Activated CD8-positive, alpha-beta memory T cell treated with anti-CD3 and anti-CD28 coated beads, Interleukin-2, amount 50 U/mL, for 24 hours (primary cell): ENCODE data around the gene DTNB.
A peak's percentile ranks its signal among the peaks of the same experiment; 100 is the strongest.

Experiments used
- DNase-seq: peaks from one replicate; pipeline ENCODE4 v3.0.0-alpha.2; 2020; ENCODE audit errors: extremely low read depth

Gene DTNB

GRCh38 chr2:25342372-25343186 is 330.8 kb downstream of the DTNB start:
- DNase-seq, result peak; percentile 56

- no peak for DNase-seq
Observed at GRCh38 chr2:25341753-25342371, 331.5 kb downstream of the DTNB start, which contains the start of gene DNMT3A. TSS of gene DNMT3A (minus strand) at chr2:25341925. CDS start at chr2:25313984, 27,941 bp downstream.

GRCh38 chr2:25341011-25341727 is 332.2 kb downstream of the DTNB start:
- DNase-seq, result no peak

- no peak for DNase-seq
Observed at GRCh38 chr2:25340181-25340921, 333.0 kb downstream of the DTNB start.

- no peak for DNase-seq
Observed at GRCh38 chr2:25339791-25340180, 333.6 kb downstream of the DTNB start.

- DNase-seq, result no peak
Observed at GRCh38 chr2:25339211-25339674, 334.1 kb downstream of the DTNB start.

- no peak for DNase-seq
Observed at GRCh38 chr2:25338401-25338800, 335.0 kb downstream of the DTNB start.

GRCh38 chr2:25337891-25338290 is 335.5 kb downstream of the DTNB start:
- no peak for DNase-seq

GRCh38 chr2:25337276-25337675 is 336.1 kb downstream of the DTNB start:
- DNase-seq, result no peak

- DNase-seq, result no peak
Observed at GRCh38 chr2:25336383-25336841, 337.0 kb downstream of the DTNB start.

- DNase-seq, result no peak
Observed at GRCh38 chr2:25335971-25336370, 337.4 kb downstream of the DTNB start.

- DNase-seq, result no peak
Observed at GRCh38 chr2:25335204-25335603, 338.2 kb downstream of the DTNB start.

GRCh38 chr2:25334482-25334881 is 338.9 kb downstream of the DTNB start:
- DNase-seq, result no peak

GRCh38 chr2:25333981-25334380 is 339.4 kb downstream of the DTNB start:
- no peak for DNase-seq

- DNase-seq, result no peak
Observed at GRCh38 chr2:25332571-25332970, 340.8 kb downstream of the DTNB start.

GRCh38 chr2:25331686-25332365 is 341.6 kb downstream of the DTNB start:
- DNase-seq, result no peak

GRCh38 chr2:25330937-25331336 is 342.4 kb downstream of the DTNB start:
- DNase-seq, result no peak

GRCh38 chr2:25330273-25330672 is 343.1 kb downstream of the DTNB start:
- no peak for DNase-seq

GRCh38 chr2:25328152-25329085 is 345.0 kb downstream of the DTNB start:
- no peak for DNase-seq
